ENCODE results near the gene CCDC78.

The CCDC78 gene

GRCh38 chr16:676913-677312, 49.3 kb downstream of the CCDC78 start:
- no peak for DNase-seq

GRCh38 chr16:676565-676902, 49.7 kb downstream of the CCDC78 start:
- no peak for DNase-seq

GRCh38 chr16:675884-676564, 50.2 kb downstream of the CCDC78 start:
- no peak for DNase-seq

GRCh38 chr16:674968-675883, 51.0 kb downstream of the CCDC78 start, which contains the start of gene RHBDL1:
RHBDL1 (plus strand) TSS chr16:675671; CDS start chr16:675791, 120 bp downstream.
- no peak for DNase-seq

- no peak for DNase-seq
Observed at GRCh38 chr16:674214-674881, 51.9 kb downstream of the CCDC78 start.

- no peak for DNase-seq
Observed at GRCh38 chr16:673399-673991, 52.7 kb downstream of the CCDC78 start.

- DNase-seq, result no peak
Observed at GRCh38 chr16:672851-673250, 53.4 kb downstream of the CCDC78 start.

All from activated CD8-positive, alpha-beta memory T cell treated with anti-CD3 and anti-CD28 coated beads, Interleukin-2, amount 50 U/mL, for 48 hours (primary cell).